ENCODE measurements around the gene TBR1.

TBR1 gene

GRCh38 chr2:161423421-161424393, 7.6 kb downstream of the TBR1 start:
- peak overlapping the region; percentile 22 for H3K4me3 ChIP-seq (ENCODE audit: low read length)
- no peak for DNase-seq (ENCODE audit: low read depth)
- no peak for TF ChIP-seq CTCF (IDR thresholded peaks at IDR 0.05; ENCODE audit: insufficient read depth, low read depth, low read length, missing control alignments)

- no peak for DNase-seq (ENCODE audit: low read depth)
- no peak overlapping the region for H3K4me3 ChIP-seq (ENCODE audit: low read length)
- no peak for TF ChIP-seq CTCF (IDR thresholded peaks at IDR 0.05; ENCODE audit: insufficient read depth, low read depth, low read length, missing control alignments)
These were observed 8.3 kb downstream of the TBR1 start for GRCh38 chr2:161424394-161424769.

GRCh38 chr2:161424891-161425727, 9.0 kb downstream of the TBR1 start:
- no peak for TF ChIP-seq CTCF (IDR thresholded peaks at IDR 0.05; ENCODE audit: insufficient read depth, low read depth, low read length, missing control alignments)
- no peak overlapping the region for H3K4me3 ChIP-seq (ENCODE audit: low read length)
- no peak for DNase-seq (ENCODE audit: low read depth)

- no peak for DNase-seq (ENCODE audit: low read depth)
- TF ChIP-seq CTCF (IDR thresholded peaks at IDR 0.05; ENCODE audit: insufficient read depth, low read depth, low read length, missing control alignments), result no peak
- H3K4me3 ChIP-seq (ENCODE audit: low read length), result no peak overlapping the region
These were observed 9.8 kb downstream of the TBR1 start for GRCh38 chr2:161425728-161426454.

- no peak overlapping the region for H3K4me3 ChIP-seq (ENCODE audit: low read length)
These were observed 10.4 kb downstream of the TBR1 start for GRCh38 chr2:161426455-161426921.

More at GRCh38 chr2:161426455-161426921, 10.4 kb downstream of the TBR1 start:
- no peak for DNase-seq (ENCODE audit: low read depth)
- TF ChIP-seq CTCF (IDR thresholded peaks at IDR 0.05; ENCODE audit: insufficient read depth, low read depth, low read length, missing control alignments), result peak; percentile 68

All from epithelial cell of esophagus (primary cell).